Caco-2 (cell line): ENCODE results near the gene TSPAN5. TPM values are rescaled to one million over a fixed set of nuclear protein-coding genes. Genes with fewer than 3 reads are reported as not detected.

Experiments
- BruUV-seq: library from RNA; stranded (reverse); fragments of 400-500 nt; replicated peaks from 2 replicates; lab custom pipeline; 2021; lab: Mats Ljungman, UMichigan
- CTCF ChIA-PET: fragments of 300-600 bp; sonication (Branson Sonifier 250); formaldehyde crosslinking; loops from one replicate; lab custom pipeline; 2022; ENCODE audit warnings: antibody characterized with exemption; lab: Charles Lee
- POLR2A ChIA-PET: fragments of 300-600 bp; sonication (Branson Sonifier 250); formaldehyde crosslinking; loops from one replicate; lab custom pipeline; 2022; ENCODE audit warnings: antibody characterized with exemption; lab: Charles Lee
- DNase-seq, 2 experiments: peaks; one replicate each; pipeline versions ENCODE4 v3.0.0 to v3.0.0-alpha.2; 2020 to 2022
- H3K27me3 ChIP-seq: replicated peaks from 2 replicates; pipeline ENCODE4 v1.6.0; 2011; ENCODE audit warnings: low read length; ENCODE audit not compliant: control insufficient read depth, insufficient read depth
- H3K36me3 ChIP-seq: 2 replicates; pipeline ENCODE4 v1.5.1; 2011; ENCODE audit warnings: low read length; ENCODE audit not compliant: control insufficient read depth, insufficient read depth
- H3K4me1 ChIP-seq: fragments of 250-450 bp; sonication (Bioruptor Pico); 2 replicates; pipeline ENCODE4 v1.5.1; 2020; ENCODE audit warnings: mild to moderate bottlenecking
- H3K4me3 ChIP-seq: 2 replicates; pipeline ENCODE4 v1.5.1; 2011; ENCODE audit warnings: low read depth, mild to moderate bottlenecking, control low read depth, low read length
- H3K9me3 ChIP-seq: fragments of 250-450 bp; sonication (Bioruptor Pico); 2 replicates; pipeline ENCODE4 v1.5.1; 2020; ENCODE audit warnings: mild to moderate bottlenecking, moderate library complexity
- H3K27ac Mint-ChIP-seq: one replicate; pipeline ENCODE4 v1.8.0; 2022; ENCODE audit warnings: mixed read lengths; ENCODE audit not compliant: unreplicated experiment
- H3K27me3 Mint-ChIP-seq: one replicate; pipeline ENCODE4 v1.8.0; 2022; ENCODE audit warnings: mixed read lengths; ENCODE audit not compliant: insufficient read depth, unreplicated experiment
- H3K36me3 Mint-ChIP-seq: one replicate; pipeline ENCODE4 v1.8.0; 2022; ENCODE audit warnings: mild to moderate bottlenecking, mixed read lengths; ENCODE audit not compliant: insufficient read depth, unreplicated experiment
- H3K4me1 Mint-ChIP-seq: one replicate; pipeline ENCODE4 v1.8.0; 2022; ENCODE audit warnings: low read depth, mixed read lengths; ENCODE audit not compliant: unreplicated experiment
- H3K4me3 Mint-ChIP-seq: one replicate; pipeline ENCODE4 v1.8.0; 2022; ENCODE audit warnings: mild to moderate bottlenecking, moderate library complexity, mixed read lengths; ENCODE audit not compliant: unreplicated experiment
- H3K9me3 Mint-ChIP-seq: one replicate; pipeline ENCODE4 v1.8.0; 2022; ENCODE audit warnings: mixed read lengths; ENCODE audit not compliant: unreplicated experiment
- intact Hi-C: fragments of 100-400 bp; cut with micrococcal nuclease; formaldehyde crosslinking; loops from one replicate; pipeline ENCODE4 v1.10.0; 2022; ENCODE audit not compliant: unreplicated experiment
- total RNA-seq: library from RNA; stranded (reverse); gene quantifications from 2 replicates; pipeline ENCODE4 v1.2.3, GENCODE V29; 2022
- TF ChIP-seq, protein P1 (sequence below), 2 experiments: fragments of 200-600 bp in 1 of 2; IDR thresholded peaks; 1 replicate in 1 of 2; 2 replicates in 1 of 2; pipeline versions ENCODE4 v1.5.1 to v1.8.0; 2011 to 2022; ENCODE audit warnings: antibody characterized with exemption in 1 of 2, control low read depth in 1 of 2, inconsistent platforms in 1 of 2, low read depth in 1 of 2, low read length in 1 of 2, mild to moderate bottlenecking in 1 of 2, moderate library complexity in 1 of 2; ENCODE audit not compliant: insufficient read depth in 1 of 2, severe bottlenecking in 1 of 2, unreplicated experiment in 1 of 2

The TSPAN5 gene
- total RNA-seq, 1 experiment from 2014 or later = 24.1 TPM

DNA sequence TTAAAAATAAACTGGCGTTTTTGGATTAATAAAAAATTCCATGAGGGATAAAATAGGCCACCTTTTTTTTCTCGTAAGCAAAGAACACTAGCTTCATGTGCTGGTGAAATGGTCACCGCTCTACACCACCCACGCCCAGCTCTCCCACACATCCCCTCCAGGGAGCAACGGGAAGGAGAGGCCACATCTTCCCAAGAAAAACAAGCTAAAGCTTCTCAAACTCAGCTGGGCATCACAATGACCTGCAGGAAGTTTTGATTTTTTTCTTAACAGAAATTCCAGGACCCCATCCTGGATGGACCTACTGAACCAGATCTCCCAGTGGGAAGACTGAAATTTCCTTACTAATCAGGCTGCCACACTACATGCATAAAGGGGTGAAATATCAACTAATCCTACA, 9.8 kb downstream of the TSPAN5 start:
- POLR2A ChIA-PET = no interaction called here
- Histone ChIP-seq H3K36me3 (no peaks in the 10 kb centered on the region), H3K4me1 (peaks cover 1% of the 10 kb centered on the region; the same call in 1 of the 2 replicates), H3K27me3 (no peaks in the 10 kb centered on the region), H3K4me3 (no peak overlapping the region), H3K9me3 (no peaks in the 10 kb centered on the region)
- H3K9me3 Mint-ChIP-seq = no peaks in the 10 kb centered on the region
- no peaks in the 10 kb centered on the region for H3K36me3 Mint-ChIP-seq
- intact Hi-C loops = no loop called here
- BruUV-seq = no TSS peak
- H3K27ac Mint-ChIP-seq = no peak overlapping the region
- no peak overlapping the region for H3K4me3 Mint-ChIP-seq
- TF ChIP-seq, protein P1, sequence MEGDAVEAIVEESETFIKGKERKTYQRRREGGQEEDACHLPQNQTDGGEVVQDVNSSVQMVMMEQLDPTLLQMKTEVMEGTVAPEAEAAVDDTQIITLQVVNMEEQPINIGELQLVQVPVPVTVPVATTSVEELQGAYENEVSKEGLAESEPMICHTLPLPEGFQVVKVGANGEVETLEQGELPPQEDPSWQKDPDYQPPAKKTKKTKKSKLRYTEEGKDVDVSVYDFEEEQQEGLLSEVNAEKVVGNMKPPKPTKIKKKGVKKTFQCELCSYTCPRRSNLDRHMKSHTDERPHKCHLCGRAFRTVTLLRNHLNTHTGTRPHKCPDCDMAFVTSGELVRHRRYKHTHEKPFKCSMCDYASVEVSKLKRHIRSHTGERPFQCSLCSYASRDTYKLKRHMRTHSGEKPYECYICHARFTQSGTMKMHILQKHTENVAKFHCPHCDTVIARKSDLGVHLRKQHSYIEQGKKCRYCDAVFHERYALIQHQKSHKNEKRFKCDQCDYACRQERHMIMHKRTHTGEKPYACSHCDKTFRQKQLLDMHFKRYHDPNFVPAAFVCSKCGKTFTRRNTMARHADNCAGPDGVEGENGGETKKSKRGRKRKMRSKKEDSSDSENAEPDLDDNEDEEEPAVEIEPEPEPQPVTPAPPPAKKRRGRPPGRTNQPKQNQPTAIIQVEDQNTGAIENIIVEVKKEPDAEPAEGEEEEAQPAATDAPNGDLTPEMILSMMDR (IDR thresholded peaks at IDR 0.05; ENCODE audit: insufficient read depth in 1 of 2, low read depth in 1 of 2, low read length in 1 of 2, severe bottlenecking in 1 of 2, unreplicated experiment in 1 of 2) = no peak
- CTCF ChIA-PET = no interaction called here
- DNase-seq = no peak
- H3K4me1 Mint-ChIP-seq = no peaks in the 10 kb centered on the region
- H3K27me3 Mint-ChIP-seq = no peaks in the 10 kb centered on the region

DNA sequence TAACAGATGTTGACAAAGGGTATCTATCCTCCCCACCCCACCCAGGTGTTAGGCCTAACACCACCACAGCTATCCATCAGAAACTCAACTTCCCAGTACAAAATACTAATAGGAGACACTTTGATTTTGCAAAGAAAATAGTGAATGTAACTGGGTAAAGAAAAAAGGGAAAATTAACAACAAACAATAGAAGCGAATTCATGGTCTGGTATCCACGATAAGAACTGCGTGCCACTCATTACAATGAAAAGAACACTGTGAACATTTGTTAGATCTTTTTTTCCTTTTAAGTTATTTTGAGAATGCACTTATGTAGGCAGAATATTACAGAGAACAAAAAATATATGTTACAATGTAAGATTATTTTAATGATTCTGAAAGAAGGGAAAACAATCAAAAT, 12.0 kb downstream of the TSPAN5 start:
- CTCF ChIA-PET = interaction anchor here (1.2 kb wide), 1 partner anchor 12 kb away, joined by 3 read pairs; the partner anchor contains the start of gene TSPAN5

DNA sequence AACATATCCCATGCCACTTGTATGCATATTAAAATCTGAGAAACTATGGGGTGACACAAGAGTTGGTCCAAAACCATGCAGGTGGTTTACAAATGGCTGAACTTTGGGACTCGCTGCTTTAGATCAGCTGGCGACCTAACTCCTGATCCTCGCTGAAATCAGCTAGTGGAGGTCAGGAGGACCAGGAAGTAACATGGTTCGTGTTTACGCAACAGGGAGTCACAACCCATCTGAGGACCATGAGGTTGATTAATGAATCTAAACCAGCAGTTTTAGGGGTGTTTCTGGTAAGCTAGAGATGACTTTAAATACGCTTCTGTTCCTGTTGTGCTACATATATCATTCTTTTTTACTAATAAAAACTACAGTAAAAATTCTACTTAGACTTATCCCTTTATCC, 12.9 kb downstream of the TSPAN5 start:
- H3K4me1 Mint-ChIP-seq = no peaks in the 10 kb centered on the region
- no peak for DNase-seq
- Histone ChIP-seq H3K4me1 (peaks cover 18% of the 10 kb centered on the region), H3K27me3 (no peaks in the 10 kb centered on the region), H3K4me3 (no peak overlapping the region), H3K36me3 (no peaks in the 10 kb centered on the region), H3K9me3 (no peaks in the 10 kb centered on the region)
- intact Hi-C loops = no loop called here
- no peaks in the 10 kb centered on the region for H3K36me3 Mint-ChIP-seq
- H3K27ac Mint-ChIP-seq = no peak overlapping the region
- BruUV-seq = no TSS peak
- no peaks in the 10 kb centered on the region for H3K9me3 Mint-ChIP-seq
- ChIA-PET CTCF (no interaction called here), POLR2A (no interaction called here)
- TF ChIP-seq, protein P1 (IDR thresholded peaks at IDR 0.05; ENCODE audit: insufficient read depth in 1 of 2, low read depth in 1 of 2, low read length in 1 of 2, severe bottlenecking in 1 of 2, unreplicated experiment in 1 of 2) = no peak
- H3K4me3 Mint-ChIP-seq = no peak overlapping the region
- no peaks in the 10 kb centered on the region for H3K27me3 Mint-ChIP-seq

More for the DNA sequence above, 12.0 kb downstream of the TSPAN5 start:
- BruUV-seq = no TSS peak
- no peaks in the 10 kb centered on the region for H3K36me3 Mint-ChIP-seq
- no peaks in the 10 kb centered on the region for H3K9me3 Mint-ChIP-seq
- Histone ChIP-seq H3K9me3 (no peaks in the 10 kb centered on the region), H3K27me3 (no peaks in the 10 kb centered on the region), H3K4me3 (no peak overlapping the region), H3K36me3 (no peaks in the 10 kb centered on the region), H3K4me1 (peaks cover 18% of the 10 kb centered on the region)
- POLR2A ChIA-PET = no interaction called here
- TF ChIP-seq, protein P1 (IDR thresholded peaks at IDR 0.05; ENCODE audit: insufficient read depth in 1 of 2, low read depth in 1 of 2, low read length in 1 of 2, severe bottlenecking in 1 of 2, unreplicated experiment in 1 of 2) = no peak
- H3K4me3 Mint-ChIP-seq = no peak overlapping the region
- no peaks in the 10 kb centered on the region for H3K4me1 Mint-ChIP-seq
- no peak for DNase-seq
- H3K27me3 Mint-ChIP-seq = no peaks in the 10 kb centered on the region
- no peak overlapping the region for H3K27ac Mint-ChIP-seq
- intact Hi-C loops = no loop called here
